NCI-H1436 treated with DMSO at 0.1 percent for 48 hours (cell line): ENCODE measurements around the gene UNC93A.
"Not testable (repeated sequence)": the region's sequence is repeated elsewhere in the genome, so short reads cannot be mapped to it uniquely, and the experiment has no call there.

ENCODE experiments used
- DNase-seq: peaks from one replicate; lab custom pipeline; 2025; lab: John Stamatoyannopoulos, UW

The UNC93A gene

GRCh38 chr6:167290786-167291622 is at the start of gene UNC93A:
Gene UNC93A (plus strand): TSS chr6:167291315. CDS start chr6:167291490, 175 bp downstream.
- no peak for DNase-seq

- not testable (repeated sequence) for DNase-seq
Measured at GRCh38 chr6:167241321-167242134, 49.6 kb upstream of the UNC93A start.

GRCh38 chr6:167242135-167242506 is 49.0 kb upstream of the UNC93A start:
- DNase-seq, result not testable (repeated sequence)

GRCh38 chr6:167242511-167243051 is 48.5 kb upstream of the UNC93A start:
- not testable (repeated sequence) for DNase-seq

- DNase-seq, result no peak
Measured at GRCh38 chr6:167244064-167244960, 46.8 kb upstream of the UNC93A start.

- DNase-seq, result no peak
Measured at GRCh38 chr6:167244991-167245390, 46.1 kb upstream of the UNC93A start.

GRCh38 chr6:167245591-167245990 is 45.5 kb upstream of the UNC93A start:
- DNase-seq, result no peak

- no peak for DNase-seq
Measured at GRCh38 chr6:167247814-167248595, 43.1 kb upstream of the UNC93A start.

GRCh38 chr6:167248878-167249455 is 42.1 kb upstream of the UNC93A start:
- not testable (repeated sequence) for DNase-seq

- no peak for DNase-seq
Measured at GRCh38 chr6:167252271-167252670, 38.8 kb upstream of the UNC93A start.

- DNase-seq, result no peak
Measured at GRCh38 chr6:167255918-167256553, 35.1 kb upstream of the UNC93A start.

- no peak for DNase-seq
Measured at GRCh38 chr6:167258646-167259045, 32.5 kb upstream of the UNC93A start.

GRCh38 chr6:167266057-167266829 is 24.9 kb upstream of the UNC93A start:
- not testable (repeated sequence) for DNase-seq

- DNase-seq, result no peak
Measured at GRCh38 chr6:167266830-167267555, 24.1 kb upstream of the UNC93A start.

- not testable (repeated sequence) for DNase-seq
Measured at GRCh38 chr6:167267556-167267898, 23.6 kb upstream of the UNC93A start.

- DNase-seq, result no peak
Measured at GRCh38 chr6:167267921-167268401, 23.2 kb upstream of the UNC93A start.

- DNase-seq, result no peak
Measured at GRCh38 chr6:167268683-167269280, 22.3 kb upstream of the UNC93A start.
